Peyer's patch (tissue), 4 donors: ENCODE data around the gene TAS2R10. TPM values are rescaled to one million over a fixed set of nuclear protein-coding genes. Genes with fewer than 3 reads are reported as not detected.

Experiments
- DNase-seq, 3 donors: peaks; one replicate each; pipeline ENCODE4 v3.0.0-alpha.2; 2017 to 2019
- H3K27ac ChIP-seq, 4 donors: fragments of 200-600 bp; sonication (generic); one replicate each; pipeline ENCODE4 v1.5.1; 2016 to 2019
- H3K27me3 ChIP-seq, 2 donors: fragments of 200-600 bp; sonication (generic); one replicate each; pipeline ENCODE4 v1.5.1; 2019
- H3K36me3 ChIP-seq, 3 donors: fragments of 200-600 bp; sonication (generic); one replicate each; pipeline ENCODE4 v1.5.1; 2016 to 2019
- H3K4me1 ChIP-seq, 4 donors: fragments of 200-600 bp; sonication (generic); one replicate each; pipeline ENCODE4 v1.5.1; 2016 to 2019
- H3K4me3 ChIP-seq, 4 donors: fragments of 200-600 bp; sonication (generic); 1 replicate in 3 of 4; 2 replicates in 1 of 4; pipeline ENCODE4 v1.5.1; 2016 to 2019; ENCODE audit warnings: mild to moderate bottlenecking in 1 of 4
- H3K9me3 ChIP-seq, 4 donors: fragments of 200-600 bp; sonication (generic); one replicate each; pipeline ENCODE4 v1.5.1; 2016 to 2019; ENCODE audit warnings: mild to moderate bottlenecking in 1 of 4
- POLR2A ChIP-seq, 2 donors: fragments of 450-650 bp; IDR thresholded peaks; one replicate each; pipeline ENCODE4 v1.5.1; 2017; ENCODE audit warnings: antibody characterized with exemption in 2 of 2, mild to moderate bottlenecking in 2 of 2, moderate library complexity in 2 of 2
- small RNA-seq, 2 donors: library from RNA; depleted of rRNA; stranded (forward); fragments of <200 nt; gene quantifications; one replicate each; pipeline ENCODE3, GENCODE V24; 2016
- total RNA-seq, 4 donors: library from RNA; depleted of rRNA; stranded (reverse); fragments of >200 nt; gene quantifications; one replicate each; pipeline ENCODE4 v1.1.0, GENCODE V29; 2016
- TF ChIP-seq, protein P1 (sequence below), 6 experiments: fragments of 450-650 bp in 4 of 6; fragments of 200-600 bp in 2 of 6; sonication (generic) in 1 of 6; IDR thresholded peaks; one replicate each; pipeline ENCODE4 v1.5.1; 2017 to 2019; ENCODE audit warnings: antibody characterized with exemption in 6 of 6, mild to moderate bottlenecking in 3 of 6, moderate library complexity in 1 of 6

The TAS2R10 gene
- total RNA-seq, 4 donors from 2014 or later, result not detected

DNA sequence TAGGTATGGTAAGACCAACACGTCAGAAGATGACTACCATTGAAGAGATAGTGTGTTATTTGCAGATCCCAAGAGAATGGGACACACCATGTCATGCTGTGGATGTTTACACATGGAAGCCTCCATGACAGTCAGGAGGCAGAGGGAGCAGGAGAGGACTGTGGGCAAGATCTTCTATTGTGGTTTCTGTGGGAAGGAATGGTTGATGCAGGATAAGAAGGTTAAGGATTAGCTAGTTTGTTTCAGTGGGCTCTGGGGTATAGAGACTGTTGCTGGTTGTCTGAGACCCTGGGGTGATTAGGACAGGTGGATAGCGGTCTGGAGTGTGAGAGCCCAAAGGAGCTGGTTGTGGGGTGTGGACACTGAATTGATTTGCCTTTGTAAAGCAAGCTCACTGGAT lies 47.1 kb downstream of the TAS2R10 start:
- no peak for DNase-seq
- Histone ChIP-seq H3K9me3 (no peaks in the 10 kb centered on the region), H3K27me3 (no peaks in the 10 kb centered on the region), H3K27ac (no peak overlapping the region), H3K4me1 (no peaks in the 10 kb centered on the region), H3K36me3 (no peaks in the 10 kb centered on the region), H3K4me3 (no peak overlapping the region)
- TF ChIP-seq, protein P1, sequence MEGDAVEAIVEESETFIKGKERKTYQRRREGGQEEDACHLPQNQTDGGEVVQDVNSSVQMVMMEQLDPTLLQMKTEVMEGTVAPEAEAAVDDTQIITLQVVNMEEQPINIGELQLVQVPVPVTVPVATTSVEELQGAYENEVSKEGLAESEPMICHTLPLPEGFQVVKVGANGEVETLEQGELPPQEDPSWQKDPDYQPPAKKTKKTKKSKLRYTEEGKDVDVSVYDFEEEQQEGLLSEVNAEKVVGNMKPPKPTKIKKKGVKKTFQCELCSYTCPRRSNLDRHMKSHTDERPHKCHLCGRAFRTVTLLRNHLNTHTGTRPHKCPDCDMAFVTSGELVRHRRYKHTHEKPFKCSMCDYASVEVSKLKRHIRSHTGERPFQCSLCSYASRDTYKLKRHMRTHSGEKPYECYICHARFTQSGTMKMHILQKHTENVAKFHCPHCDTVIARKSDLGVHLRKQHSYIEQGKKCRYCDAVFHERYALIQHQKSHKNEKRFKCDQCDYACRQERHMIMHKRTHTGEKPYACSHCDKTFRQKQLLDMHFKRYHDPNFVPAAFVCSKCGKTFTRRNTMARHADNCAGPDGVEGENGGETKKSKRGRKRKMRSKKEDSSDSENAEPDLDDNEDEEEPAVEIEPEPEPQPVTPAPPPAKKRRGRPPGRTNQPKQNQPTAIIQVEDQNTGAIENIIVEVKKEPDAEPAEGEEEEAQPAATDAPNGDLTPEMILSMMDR (IDR thresholded peaks at IDR 0.05), result no peak
- no peak for TF ChIP-seq POLR2A (IDR thresholded peaks at IDR 0.05)

Small RNAs within 50 kb of the gene (small RNA-seq; reads per million reads assigned to genes)
- 0 reads per million in 2 donors for gene PRR4

Other genes starting within 250 kb of the TAS2R10 start
- gene MAGOHB, start 212.7 kb downstream of the TAS2R10 start, total RNA-seq, result 10 to 100 TPM in 2 of 4 donors, 1 to 10 TPM in 2; 7.7 to 28.9 (median 9.8) TPM
- 10 to 100 TPM in 3 of 4 donors, 1 to 10 TPM in 1; 5.8 to 43.1 (median 25.4) TPM for gene STYK1, start 152.3 kb downstream of the TAS2R10 start, total RNA-seq
- 100 to 1,000 TPM in 3 of 4 donors, 10 to 100 TPM in 1; 77.1 to 291 (median 151) TPM for gene YBX3, start 103.0 kb downstream of the TAS2R10 start, total RNA-seq
- not detected for gene TAS2R7, start 23.7 kb downstream of the TAS2R10 start, total RNA-seq
- not detected for gene TAS2R8, start 19.1 kb downstream of the TAS2R10 start, total RNA-seq
- gene TAS2R9, start 16.2 kb downstream of the TAS2R10 start, total RNA-seq, result not detected
- gene PRR4, start 23.1 kb upstream of the TAS2R10 start, total RNA-seq, result 10 to 100 TPM in 1 of 4 donors, 1 to 10 TPM in 2, not detected in 1; 5.4 to 10.2 (median 5.8) TPM
- gene PRH1, start 57.9 kb upstream of the TAS2R10 start, total RNA-seq, result 10 to 100 TPM; 42.5 to 98.2 (median 47.7) TPM
- 1 to 10 TPM in 3 of 4 donors, not detected in 1; 1.8 to 7.9 (median 7.2) TPM for gene TAS2R13, start 83.2 kb upstream of the TAS2R10 start, total RNA-seq
- not detected for gene PRH2, start 102.9 kb upstream of the TAS2R10 start, total RNA-seq
- 1 to 10 TPM in 3 of 4 donors, not detected in 1; 3.4 to 5.1 (median 4.8) TPM for gene TAS2R14, start 112.9 kb upstream of the TAS2R10 start, total RNA-seq
- 1 to 10 TPM in 3 of 4 donors, not detected in 1; 1.6 to 3.9 (median 1.9) TPM for gene TAS2R50, start 160.6 kb upstream of the TAS2R10 start, total RNA-seq
- gene TAS2R20, start 171.9 kb upstream of the TAS2R10 start, total RNA-seq, result 1 to 10 TPM; 3.5 to 9.1 (median 4.7) TPM
- gene TAS2R19, start 196.3 kb upstream of the TAS2R10 start, total RNA-seq, result 10 to 100 TPM in 2 of 4 donors, 1 to 10 TPM in 2; 3.2 to 14.9 (median 8.2) TPM
- 10 to 100 TPM in 2 of 4 donors, 1 to 10 TPM in 2; 8.1 to 20.6 (median 11.1) TPM for gene TAS2R31, start 205.0 kb upstream of the TAS2R10 start, total RNA-seq
- gene TAS2R46, start 235.9 kb upstream of the TAS2R10 start, total RNA-seq, result 1 to 10 TPM in 3 of 4 donors, not detected in 1; 3.2 to 6.1 (median 4.2) TPM